GM12878 (cell line): ENCODE results near the gene LIMD2. TPM values are rescaled to one million over a fixed set of nuclear protein-coding genes. Genes with fewer than 3 reads are reported as not detected.

Experiments used
- ATAC-seq: fragments of 200-7000 bp; cut with Tn5 transposase; 3 replicates; pipeline ENCODE4 v1.9.1; 2020; ENCODE audit warnings: mild to moderate bottlenecking, moderate library complexity
- BruUV-seq: library from RNA; stranded (reverse); fragments of 400-500 nt; replicated peaks from 2 replicates; lab custom pipeline; 2021; lab: Mats Ljungman, UMichigan
- CTCF ChIA-PET: fragments of 300-600 bp; sonication (Branson Sonifier 250); formaldehyde crosslinking; extraction: SDS; loops from one replicate; lab custom pipeline; 2021; ENCODE audit warnings: inconsistent platforms; lab: Yijun Ruan, JAX
- POLR2A ChIA-PET: fragments of 350-600 bp; formaldehyde crosslinking; extraction: SDS; loops from one replicate; lab custom pipeline; 2021; ENCODE audit warnings: inconsistent platforms; lab: Charles Lee
- RAD21 ChIA-PET: fragments of 300-600 bp; sonication (Branson Sonifier 250); formaldehyde crosslinking; loops from one replicate; lab custom pipeline; 2023; ENCODE audit warnings: antibody characterized with exemption; ENCODE audit not compliant: unreplicated experiment; lab: Charles Lee
- SMC1A ChIA-PET: fragments of 300-600 bp; sonication (Branson Sonifier 250); formaldehyde crosslinking; loops from one replicate; lab custom pipeline; 2023; ENCODE audit not compliant: unreplicated experiment, uncharacterized antibody; lab: Charles Lee
- DNase-seq: peaks from one replicate; pipeline ENCODE4 v3.0.0-alpha.2; 2011; ENCODE audit warnings: low read depth, low spot score
- FAIRE-seq: peaks from 3 replicates; lab custom pipeline; 2011; peaks lifted over from hg19 to GRCh38; lab: Jason Lieb, UNC
- H2AFZ ChIP-seq: 2 replicates; pipeline ENCODE4 v1.6.0; 2011; ENCODE audit warnings: low read depth, low read length, control low read depth; ENCODE audit not compliant: control insufficient read depth
- H3K27ac ChIP-seq: 2 replicates; pipeline ENCODE4 v1.5.1; 2011; ENCODE audit warnings: control low read depth; ENCODE audit not compliant: control insufficient read depth, insufficient read depth
- H3K27me3 ChIP-seq, 2 experiments: replicated peaks in 1 of 2; 2 replicates each; pipeline versions ENCODE4 v1.6.0 to v1.6.1; 2011; ENCODE audit warnings: low read length in 1 of 2; ENCODE audit not compliant: control insufficient read depth in 2 of 2, insufficient read depth in 2 of 2
- H3K36me3 ChIP-seq, 2 experiments: 2 replicates each; pipeline ENCODE4 v1.5.1; 2011; ENCODE audit warnings: low read length in 1 of 2; ENCODE audit not compliant: control insufficient read depth in 2 of 2, insufficient read depth in 2 of 2
- H3K4me1 ChIP-seq: 2 replicates; pipeline ENCODE4 v1.6.1; 2011; ENCODE audit warnings: mild to moderate bottlenecking, low read length, moderate library complexity, mixed read lengths; ENCODE audit not compliant: control insufficient read depth, insufficient read depth
- H3K4me2 ChIP-seq: 2 replicates; pipeline ENCODE4 v1.6.0; 2011; ENCODE audit warnings: control low read depth; ENCODE audit not compliant: control insufficient read depth, insufficient read depth
- H3K4me3 ChIP-seq: fragments of 200-600 bp; sonication (generic); 2 replicates; pipeline ENCODE4 v1.5.1; 2016
- H3K79me2 ChIP-seq: 2 replicates; pipeline ENCODE4 v1.6.0; 2011; ENCODE audit warnings: low read length; ENCODE audit not compliant: control insufficient read depth, insufficient read depth
- H3K9ac ChIP-seq: 2 replicates; pipeline ENCODE4 v1.8.0; 2011; ENCODE audit warnings: low read length, control low read depth, mixed read lengths; ENCODE audit not compliant: control insufficient read depth, insufficient read depth
- H3K9me3 ChIP-seq: replicated peaks from 3 replicates; pipeline ENCODE4 v1.5.1; 2011; ENCODE audit warnings: mild to moderate bottlenecking, low read length; ENCODE audit not compliant: control insufficient read depth, insufficient read depth
- H4K20me1 ChIP-seq: 2 replicates; pipeline ENCODE4 v1.6.0; 2011; ENCODE audit not compliant: control insufficient read depth, insufficient read depth
- ASH2L ChIP-seq: fragments of 300-600, 200-600 bp; sonication (generic); IDR thresholded peaks from 2 replicates; pipeline ENCODE4 v1.6.1; 2017; ENCODE audit warnings: low read depth, mild to moderate bottlenecking, borderline replicate concordance
- CHD2 ChIP-seq: IDR thresholded peaks from 2 replicates; pipeline ENCODE4 v1.6.1; 2011; ENCODE audit warnings: low read depth, low read length, improper control_type of control experiment, borderline replicate concordance
- ETV6 ChIP-seq, 2 experiments: fragments of 450-650 bp in 1 of 2; IDR thresholded peaks in 1 of 2; conservative IDR thresholded peaks in 1 of 2; 2 replicates each; pipeline ENCODE4 v1.6.1; 2014; ENCODE audit warnings: antibody characterized with exemption in 1 of 2, borderline replicate concordance in 1 of 2, low read depth in 1 of 2, mild to moderate bottlenecking in 1 of 2, moderate library complexity in 1 of 2
- HDAC6 ChIP-seq: fragments of 200-600 bp; sonication (generic); IDR thresholded peaks from one replicate; pipeline ENCODE4 v1.8.0; 2017; ENCODE audit warnings: antibody characterized with exemption; ENCODE audit not compliant: unreplicated experiment
- IKZF2 ChIP-seq, 2 experiments: fragments of 450-650 bp; IDR thresholded peaks; 2 replicates each; pipeline ENCODE4 v1.6.1; 2017; ENCODE audit warnings: mild to moderate bottlenecking in 2 of 2, moderate library complexity in 2 of 2
- NFYA ChIP-seq: IDR thresholded peaks from 2 replicates; pipeline ENCODE4 v1.6.1; 2011; ENCODE audit warnings: low read depth, mild to moderate bottlenecking, low read length, improper control_type of control experiment, borderline replicate concordance
- NKRF ChIP-seq: fragments of 450-650 bp; conservative IDR thresholded peaks from 2 replicates; pipeline ENCODE4 v1.6.1; 2017; ENCODE audit warnings: mild to moderate bottlenecking, moderate library complexity
- NRF1 ChIP-seq: conservative IDR thresholded peaks from 2 replicates; pipeline ENCODE4 v1.6.1; 2011; ENCODE audit warnings: mild to moderate bottlenecking, low read depth, low read length, improper control_type of control experiment
- POLR2AphosphoS5 ChIP-seq: IDR thresholded peaks from 2 replicates; pipeline ENCODE4 v1.6.1; 2011; ENCODE audit warnings: mild to moderate bottlenecking, low read length, inconsistent platforms
- SMARCA5 ChIP-seq: fragments of 450-650 bp; IDR thresholded peaks from 2 replicates; pipeline ENCODE4 v1.6.1; 2017; ENCODE audit warnings: mild to moderate bottlenecking
- TCF7 ChIP-seq: IDR thresholded peaks from 2 replicates; pipeline ENCODE4 v1.6.1; 2014; ENCODE audit warnings: antibody characterized with exemption, borderline replicate concordance
- ZBTB4 ChIP-seq: fragments of 450-650 bp; formaldehyde crosslinking; IDR thresholded peaks from 2 replicates; pipeline ENCODE4 v1.4.0; 2022; ENCODE audit warnings: mild to moderate bottlenecking, moderate library complexity
- WGBS: methylation state at CpG from one replicate; pipeline ENCODE4 v1.1.6; 2016; ENCODE audit warnings: low lambda C conversion rate; ENCODE audit not compliant: insufficient replicate concordance, insufficient coverage; ENCODE audit errors: missing lambda C conversion rate; 5-methylcytosine and 5-hydroxymethylcytosine counted together
- in situ Hi-C: fragments of 300-500 bp; cut with MboI; formaldehyde crosslinking; loops from 9 replicates; pipeline ENCODE4 v1.14.3; 2018; ENCODE audit warnings: mixed read lengths
- intact Hi-C: fragments of 100-400 bp; cut with micrococcal nuclease; formaldehyde crosslinking; loops from one replicate; pipeline ENCODE4 v1.14.2; 2022; ENCODE audit not compliant: unreplicated experiment
- polyA plus RNA-seq, 11 experiments: library from polyadenylated mRNA; depleted of rRNA in 4 of 11; unstranded in 6 of 11; stranded (reverse) in 5 of 11; fragments of >200 nt; fragmentation: Nextera tagmentation in 4 of 11; fragmentation: Illumina TruSeq in 1 of 11; extraction: Ambion mirVana in 4 of 11; extraction: Trizol in 1 of 11; gene quantifications; 1 replicate in 1 of 11; 2 replicates in 10 of 11; pipeline versions ENCODE4 v1.2.1 to v1.2.3, GENCODE V29; 2011 to 2016; ENCODE audit warnings: inconsistent platforms in 2 of 11, missing spikeins in 2 of 11, low read depth in 1 of 11
- total RNA-seq, 4 experiments: library from RNA; depleted of rRNA in 3 of 4; stranded (reverse); fragments of >200 nt in 3 of 4; fragmentation: Illumina TruSeq in 1 of 4; extraction: Trizol in 1 of 4; gene quantifications; 2 replicates each; pipeline versions ENCODE4 v1.2.1 to v1.2.3, GENCODE V29; 2013 to 2021

LIMD2 gene
- total and polyA plus RNA-seq, 10 of the 15 experiments (the other 5 are each of a cell fraction or from before 2014, with no cell fraction given): 1.1 to 339 (median 181) TPM

GRCh38 chr17:63672856-63673255 is 27.1 kb downstream of the LIMD2 start:
- intact Hi-C loops (no loop called here), in situ Hi-C loops (no loop called here)
- Histone ChIP-seq H3K79me2 (no peaks in the 10 kb centered on the region), H2AFZ (no peak overlapping the region), H3K4me1 (no peaks in the 10 kb centered on the region), H3K27me3 (no peaks in the 10 kb centered on the region), H3K9ac (no peak overlapping the region), H3K9me3 (no peaks in the 10 kb centered on the region), H3K4me3 (no peak overlapping the region), H3K36me3 (peaks cover 2 to 8% of the 10 kb centered on the region in 2 experiments), H3K4me2 (no peak overlapping the region), H3K27ac (no peak overlapping the region), H4K20me1 (no peaks in the 10 kb centered on the region)
- WGBS: 97% methylated on average over 2 of the region's 2 CpGs
- ChIA-PET SMC1A (no interaction called here), POLR2A (interaction anchor here (0.7 kb wide), 1 partner anchor 810 kb away, joined by 3 read pairs; no protein-coding TSS in a partner anchor), CTCF (no interaction called here), RAD21 (no interaction called here)
- BruUV-seq: no TSS peak
- ATAC-seq: no peak
- DNase-seq: no peak
- TF ChIP-seq SMARCA5: no peak
- TF ChIP-seq POLR2AphosphoS5: no peak
- no peak for TF ChIP-seq NRF1
- TF ChIP-seq ASH2L: no peak
- TF ChIP-seq ETV6 (conservative IDR thresholded peaks at IDR 0.05 in 1 of 2, IDR thresholded peaks at IDR 0.05 in 1 of 2; ENCODE audit: borderline replicate concordance in 1 of 2, low read depth in 1 of 2): no peak
- TF ChIP-seq IKZF2 (IDR thresholded peaks at IDR 0.05): no peak
- TF ChIP-seq ZBTB4 (CRISPR knock-in tag): no peak
- no peak for TF ChIP-seq CHD2
- no peak for TF ChIP-seq TCF7
- no peak for TF ChIP-seq NKRF
- TF ChIP-seq HDAC6: no peak
- TF ChIP-seq NFYA: no peak
- no peak for FAIRE-seq
